Esophagus squamous epithelium (tissue), 5 donors: ENCODE results near the gene PHRF1. TPM values are rescaled to one million over a fixed set of nuclear protein-coding genes. Genes with fewer than 3 reads are reported as not detected.
"Not testable (repeated sequence)": the region's sequence is repeated elsewhere in the genome, so short reads cannot be mapped to it uniquely, and the experiment has no call there.

Experiments
- DNase-seq: peaks from one replicate; lab custom pipeline; 2025; lab: John Stamatoyannopoulos, UW
- H3K27ac ChIP-seq, 4 donors: fragments of 200-600 bp; sonication (generic); one replicate each; pipeline ENCODE4 v1.5.1; 2016 to 2019; ENCODE audit warnings: mild to moderate bottlenecking in 1 of 4
- H3K27me3 ChIP-seq, 4 donors: fragments of 200-600 bp; sonication (generic); 1 replicate in 3 of 4; 2 replicates in 1 of 4; pipeline versions ENCODE4 v1.5.1 to v1.6.0; 2017 to 2021; ENCODE audit warnings: antibody characterized with exemption in 1 of 4
- H3K36me3 ChIP-seq, 3 donors: fragments of 200-600 bp; sonication (generic); one replicate each; pipeline ENCODE4 v1.5.1; 2016 to 2019
- H3K4me1 ChIP-seq, 3 donors: fragments of 200-600 bp; sonication (generic); one replicate each; pipeline ENCODE4 v1.5.1; 2017 to 2019
- H3K4me3 ChIP-seq, 4 donors: fragments of 200-600 bp; sonication (generic); 1 replicate in 3 of 4; 2 replicates in 1 of 4; pipeline ENCODE4 v1.5.1; 2016 to 2019; ENCODE audit warnings: mild to moderate bottlenecking in 2 of 4, moderate library complexity in 1 of 4
- H3K9me3 ChIP-seq, 3 donors: fragments of 200-600 bp; sonication (generic); one replicate each; pipeline ENCODE4 v1.5.1; 2016 to 2019
- CTCF ChIP-seq, 6 experiments: fragments of 450-650 bp in 4 of 6; fragments of 200-600 bp in 2 of 6; sonication (generic) in 2 of 6; IDR thresholded peaks; one replicate each; pipeline ENCODE4 v1.5.1; 2016 to 2019; ENCODE audit warnings: antibody characterized with exemption in 6 of 6, mild to moderate bottlenecking in 4 of 6, moderate library complexity in 4 of 6
- POLR2A ChIP-seq, 4 donors: fragments of 450-650 bp; IDR thresholded peaks; one replicate each; pipeline ENCODE4 v1.6.1; 2017; ENCODE audit warnings: antibody characterized with exemption in 4 of 4, mild to moderate bottlenecking in 4 of 4, moderate library complexity in 3 of 4
- WGBS, 2 donors: methylation state at CpG; one replicate each; pipeline ENCODE4 v1.1.5; 2018; 5-methylcytosine and 5-hydroxymethylcytosine counted together
- intact Hi-C: fragments of 100-400 bp; cut with DNase I; formaldehyde crosslinking; loops from one replicate; pipeline ENCODE4 v1.15.0; 2022
- total RNA-seq, 4 donors: library from RNA; depleted of rRNA; stranded (reverse); fragments of >200 nt; gene quantifications; one replicate each; pipeline ENCODE4 v1.1.0, GENCODE V29; 2016
- donor health status: DM: yes; HTN: yes; CAD: no.

PHRF1 gene
- total RNA-seq, 4 donors from 2014 or later: 11.7 to 30.6 (median 24.2) TPM

- Histone ChIP-seq H3K4me3 (no peak overlapping the region), H3K27ac (no peak overlapping the region), H3K36me3 (no peaks in the 10 kb centered on the region), H3K9me3 (no peaks in the 10 kb centered on the region), H3K4me1 (peaks cover 18 to 46% (median 19%) of the 10 kb centered on the region in 3 donors), H3K27me3 (peaks cover 0 to 9% (median 0%) of the 10 kb centered on the region in 4 donors)
- no peak for DNase-seq
- TF ChIP-seq CTCF (IDR thresholded peaks at IDR 0.05) (no peak), POLR2A (IDR thresholded peaks at IDR 0.05) (no peak)
- intact Hi-C loops: no loop called here
- 87 to 90% methylated on average over 5 to 6 of the region's 8 CpGs for WGBS, 2 donors
Measured at GRCh38 chr11:571802-572185, 4.5 kb upstream of the PHRF1 start.

- H3K4me1 ChIP-seq: peaks cover 24 to 47% (median 34%) of the 10 kb centered on the region in 3 donors
- WGBS, 2 donors: 84 to 87% methylated on average over 6 to 10 of the region's 16 CpGs
- TF ChIP-seq POLR2A (IDR thresholded peaks at IDR 0.05) (no peak), CTCF (IDR thresholded peaks at IDR 0.05) (no peak)
Measured at GRCh38 chr11:573146-573759, 3.0 kb upstream of the PHRF1 start.

GRCh38 chr11:574031-574570, 2.2 kb upstream of the PHRF1 start:
- 56 to 62% methylated on average over 11 of the region's 14 CpGs for WGBS, 2 donors

More at GRCh38 chr11:573146-573759, 3.0 kb upstream of the PHRF1 start:
- Histone ChIP-seq H3K4me3 (no peak overlapping the region), H3K27me3 (peaks cover 0 to 9% (median 0%) of the 10 kb centered on the region in 4 donors), H3K36me3 (no peaks in the 10 kb centered on the region), H3K9me3 (no peaks in the 10 kb centered on the region), H3K27ac (no peak overlapping the region)
- intact Hi-C loops: no loop called here
- DNase-seq: no peak

GRCh38 chr11:574632-575312, 1.5 kb upstream of the PHRF1 start:
- H3K27ac ChIP-seq: peak overlapping the region in 3 of 4 donors; percentile 73 to 89 (median 84)

More at GRCh38 chr11:574031-574570, 2.2 kb upstream of the PHRF1 start:
- peaks cover 32 to 52% (median 40%) of the 10 kb centered on the region in 3 donors for H3K4me1 ChIP-seq
- H3K36me3 ChIP-seq, H3K9me3 ChIP-seq, H3K27me3 ChIP-seq, H3K27ac ChIP-seq, DNase-seq, intact Hi-C loops: not testable (repeated sequence)
- peak overlapping the region in 2 of 4 donors; percentile 87 to 97 for H3K4me3 ChIP-seq

More at GRCh38 chr11:574632-575312, 1.5 kb upstream of the PHRF1 start:
- Histone ChIP-seq H3K27me3 (peaks cover 0 to 9% (median 0%) of the 10 kb centered on the region in 4 donors), H3K4me1 (peaks cover 34 to 52% (median 41%) of the 10 kb centered on the region in 3 donors), H3K9me3 (no peaks in the 10 kb centered on the region), H3K36me3 (no peaks in the 10 kb centered on the region), H3K4me3 (peak overlapping the region; percentile 58 to 97 (median 74))
- no peak for DNase-seq
- TF ChIP-seq POLR2A (IDR thresholded peaks at IDR 0.05) (no peak), CTCF (IDR thresholded peaks at IDR 0.05) (no peak)
- WGBS, 2 donors: 19 to 42% methylated on average over 13 to 18 of the region's 25 CpGs
- intact Hi-C loops: loop anchor here (5.0 kb wide), 1 partner anchor 38 kb away; no protein-coding TSS in a partner anchor
